HG03280 (cell line): ENCODE data around the gene CACNA2D1.
"Not testable (repeated sequence)": the region's sequence is repeated elsewhere in the genome, so short reads cannot be mapped to it uniquely, and the experiment has no call there.

Experiments used
- ATAC-seq: cut with Tn5 transposase; IDR thresholded peaks from one replicate; pipeline ENCODE4 v1.9.1; 2021; ENCODE audit warnings: mild to moderate bottlenecking, moderate library complexity; ENCODE audit not compliant: unreplicated experiment

The CACNA2D1 gene

GRCh38 chr7:82434275-82435022, 9.1 kb downstream of the CACNA2D1 start:
- no peak for ATAC-seq

- no peak for ATAC-seq
Measured at GRCh38 chr7:82433507-82433906, 10.1 kb downstream of the CACNA2D1 start.

DNA sequence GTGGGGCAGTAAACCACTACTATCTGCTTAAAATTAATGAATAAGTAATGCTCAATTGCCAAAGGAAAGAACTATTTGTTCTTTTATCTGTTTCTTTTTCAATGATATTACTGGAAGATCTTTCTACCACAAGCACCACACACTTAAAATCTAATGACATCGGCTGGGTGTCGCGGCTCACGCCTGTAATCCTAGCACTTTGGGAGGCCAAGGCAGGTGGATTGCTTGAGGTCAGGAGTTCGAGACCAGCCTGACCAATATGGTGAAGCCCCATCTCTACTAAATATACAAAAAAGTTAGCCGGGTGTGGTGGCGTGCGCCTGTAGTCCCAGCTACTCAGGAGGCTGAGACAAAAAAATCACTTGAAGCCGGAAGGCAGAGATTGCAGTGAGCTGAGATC, 10.8 kb downstream of the CACNA2D1 start:
- not testable (repeated sequence) for ATAC-seq

DNA sequence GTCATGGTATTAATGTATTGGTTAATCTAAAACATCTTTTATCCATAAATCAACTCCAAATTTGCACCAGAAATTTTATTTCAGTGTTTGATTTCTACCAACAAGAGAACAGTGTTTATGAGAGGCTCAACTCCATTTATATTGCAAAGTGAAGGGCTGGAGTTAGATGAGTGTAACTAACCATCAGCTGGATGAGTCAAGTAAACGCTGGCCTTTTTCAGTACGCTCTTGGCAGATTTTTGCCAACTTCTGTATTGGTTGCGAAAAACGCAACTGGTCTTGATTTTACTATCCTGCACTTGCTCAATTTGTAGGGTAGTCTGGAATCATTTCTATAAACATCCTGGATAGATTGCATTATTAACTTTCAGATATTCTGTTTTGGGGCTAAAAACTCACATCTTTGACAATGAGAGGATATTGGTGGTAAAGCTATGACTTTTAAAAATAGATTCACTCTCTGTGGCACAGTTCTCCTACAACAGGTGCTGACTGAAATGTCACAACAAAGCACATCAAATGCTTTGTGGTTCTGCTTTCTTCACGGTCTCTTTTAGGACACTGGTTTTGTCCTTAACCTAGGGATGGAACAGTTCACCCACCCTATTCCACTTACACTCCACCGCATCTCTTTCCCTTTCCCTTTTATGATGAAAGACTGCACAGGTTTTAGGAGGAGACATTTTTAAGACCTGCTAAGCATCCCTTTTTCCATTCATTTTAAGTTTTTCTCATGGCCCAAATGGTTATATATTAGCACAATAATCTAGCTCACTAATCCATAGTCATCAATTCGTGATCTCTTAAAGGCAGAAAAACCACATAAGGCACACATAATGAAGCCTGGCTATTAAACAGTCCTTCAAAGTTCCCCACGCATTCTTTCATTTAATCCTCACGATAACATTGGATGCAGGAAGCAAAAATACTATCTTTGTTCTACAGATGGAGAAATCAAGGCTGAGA, 12.8 kb downstream of the CACNA2D1 start:
- ATAC-seq: no peak

GRCh38 chr7:82429408-82429807, 14.2 kb downstream of the CACNA2D1 start:
- no peak for ATAC-seq

- no peak for ATAC-seq
Measured at GRCh38 chr7:82428186-82428961, 15.2 kb downstream of the CACNA2D1 start.

DNA sequence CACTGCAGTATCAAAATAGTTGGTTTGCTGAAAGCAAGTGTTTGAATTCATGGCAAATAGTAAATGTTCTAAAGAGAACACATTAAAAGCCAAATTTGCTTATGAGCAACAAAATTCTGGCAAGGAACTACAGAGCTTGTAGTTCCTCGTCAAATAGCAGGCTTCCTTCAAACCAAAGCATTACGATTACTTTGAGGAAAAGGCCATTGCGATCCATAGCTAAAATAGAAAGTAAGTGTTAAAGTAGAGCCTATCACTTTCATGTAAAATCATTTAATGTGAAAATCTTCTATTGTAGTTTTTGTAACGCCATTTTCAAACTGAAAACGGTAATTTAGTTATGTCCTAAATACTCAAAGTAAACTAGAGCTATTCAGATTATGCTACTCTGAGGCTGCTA, 20.1 kb downstream of the CACNA2D1 start:
- no peak for ATAC-seq

GRCh38 chr7:82419200-82419599, 24.4 kb downstream of the CACNA2D1 start:
- ATAC-seq: no peak

- no peak for ATAC-seq
Measured at GRCh38 chr7:82417898-82418297, 25.7 kb downstream of the CACNA2D1 start.

- no peak for ATAC-seq
Measured at GRCh38 chr7:82416402-82416801, 27.2 kb downstream of the CACNA2D1 start.

- no peak for ATAC-seq
Measured at GRCh38 chr7:82414389-82414788, 29.2 kb downstream of the CACNA2D1 start.

- ATAC-seq: no peak
Measured at GRCh38 chr7:82413237-82413636, 30.3 kb downstream of the CACNA2D1 start.

DNA sequence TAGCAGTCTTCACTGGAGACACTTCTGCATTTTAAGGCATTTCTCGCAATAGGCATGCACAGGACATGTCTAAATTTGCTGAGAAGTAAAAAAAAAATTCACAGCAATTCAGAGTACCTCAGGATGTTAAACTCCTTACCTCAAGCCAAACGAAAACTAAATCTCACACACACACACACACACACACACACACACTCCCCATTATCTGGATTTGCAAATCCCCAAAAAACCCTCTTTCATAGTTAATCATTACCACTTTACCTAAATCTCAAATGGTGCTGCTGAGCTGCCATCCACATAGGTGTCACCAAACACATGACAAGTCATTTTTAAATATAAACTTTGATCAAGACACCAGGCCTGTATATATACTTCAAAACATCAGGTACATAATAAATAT, 31.8 kb downstream of the CACNA2D1 start:
- ATAC-seq: no peak

GRCh38 chr7:82410461-82410860, 33.1 kb downstream of the CACNA2D1 start:
- ATAC-seq: no peak

GRCh38 chr7:82406937-82407336, 36.6 kb downstream of the CACNA2D1 start:
- no peak for ATAC-seq

DNA sequence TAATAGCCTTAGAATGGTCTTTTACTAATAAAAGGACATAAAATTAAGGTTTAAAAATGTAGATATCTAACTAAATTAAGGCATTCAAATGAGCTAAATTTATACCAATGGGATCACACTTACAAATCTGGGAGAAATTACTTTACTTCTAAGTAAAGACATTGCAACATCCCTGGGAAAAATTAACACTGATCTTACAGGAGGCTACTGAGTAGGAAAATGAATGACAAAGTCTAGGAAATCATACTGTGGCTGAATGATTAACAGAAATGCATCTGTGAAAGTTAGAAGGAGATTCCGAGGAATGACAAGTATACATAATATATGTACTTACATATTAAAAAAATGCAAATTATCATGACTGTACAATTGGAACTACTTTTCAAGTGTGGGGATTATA, 38.3 kb downstream of the CACNA2D1 start:
- no peak for ATAC-seq

DNA sequence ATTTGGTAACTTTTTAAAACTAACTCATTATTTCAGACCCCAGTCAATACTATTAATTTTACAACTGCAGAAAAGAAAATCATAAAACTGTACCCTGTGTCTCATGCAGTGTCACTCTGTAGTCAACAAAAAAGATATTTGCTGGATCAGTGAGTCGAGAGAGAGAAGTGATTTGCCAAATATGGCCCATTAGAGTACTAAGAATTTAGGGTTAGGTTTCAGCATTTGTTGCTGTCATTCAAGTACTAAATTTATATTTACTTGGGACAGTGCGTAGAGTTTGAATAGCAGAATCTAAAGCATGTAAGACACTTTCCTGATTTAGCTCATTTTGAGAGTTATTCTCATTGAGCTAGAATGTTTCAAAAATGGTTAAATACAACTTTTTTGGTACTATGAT, 38.9 kb downstream of the CACNA2D1 start:
- ATAC-seq: no peak

DNA sequence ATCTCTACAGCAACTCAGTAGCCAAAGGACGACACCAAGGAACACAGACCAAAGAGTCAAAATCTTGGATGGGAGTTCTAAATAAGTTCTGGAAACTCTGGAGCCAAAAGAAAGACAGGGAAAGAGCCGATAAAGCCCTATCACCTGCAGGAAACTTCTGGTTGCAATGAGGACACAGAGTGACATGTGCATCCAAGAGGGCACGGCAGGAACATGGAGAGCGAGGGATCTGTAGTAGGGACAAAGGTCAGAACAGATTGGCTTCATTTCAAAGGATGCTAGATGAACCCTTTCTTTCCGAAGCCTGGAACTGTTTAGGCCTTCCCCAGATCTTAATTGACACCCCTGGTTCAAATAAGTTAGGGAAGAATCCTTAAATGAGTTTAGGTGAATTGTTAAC, 39.5 kb downstream of the CACNA2D1 start:
- ATAC-seq: no peak

DNA sequence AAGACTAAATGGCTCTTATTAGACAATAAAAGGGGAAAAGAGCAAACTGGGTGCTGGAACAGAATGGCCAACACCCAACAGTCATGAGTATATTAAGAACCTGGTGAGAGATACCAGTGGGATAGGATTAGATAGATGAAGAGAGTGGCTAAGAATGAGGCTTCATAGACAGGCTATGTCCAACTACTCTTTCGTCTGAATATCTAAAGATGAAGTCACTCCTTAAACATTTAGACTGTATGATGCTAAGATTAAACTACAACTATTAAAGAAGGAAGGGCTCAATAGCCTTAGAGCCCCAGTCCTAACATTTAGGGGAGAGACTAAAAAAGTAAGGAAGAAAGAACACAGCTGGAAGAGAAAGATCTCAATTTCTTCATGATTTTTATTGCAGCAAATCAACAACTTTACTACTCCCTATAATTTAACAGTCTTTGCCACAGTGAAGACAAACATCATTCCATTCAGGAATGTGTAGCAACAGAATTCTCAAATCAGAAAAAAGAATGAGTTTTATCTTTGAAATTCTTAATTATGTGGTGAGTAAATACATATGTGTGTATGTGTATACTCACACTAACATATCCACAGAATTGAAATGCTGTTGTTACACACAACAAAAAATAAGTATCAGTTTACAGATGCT, 45.6 kb downstream of the CACNA2D1 start:
- ATAC-seq: no peak

DNA sequence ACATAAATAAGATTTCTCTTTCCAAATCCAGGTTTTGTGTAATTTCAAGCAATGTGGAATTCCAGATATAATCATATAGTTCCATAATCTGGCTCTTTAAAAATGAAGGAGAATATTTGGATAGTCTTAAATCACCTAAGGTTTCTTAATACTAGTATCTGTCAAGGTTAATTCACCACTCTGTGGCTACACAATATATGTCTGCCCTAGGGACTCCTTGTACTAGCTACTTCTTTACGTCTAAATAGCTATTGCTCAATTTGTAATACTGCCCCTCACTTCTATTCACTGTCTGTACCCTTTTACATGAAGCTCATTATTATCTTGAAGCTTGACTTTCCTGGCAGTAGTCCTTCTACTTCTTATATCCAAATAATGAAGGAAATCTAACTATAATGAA, 47.2 kb downstream of the CACNA2D1 start:
- ATAC-seq: no peak

- ATAC-seq: no peak
Measured at GRCh38 chr7:82395147-82395546, 48.4 kb downstream of the CACNA2D1 start.
